K562 (cell line): ENCODE measurements around the gene SLTM. TPM values are rescaled to one million over a fixed set of nuclear protein-coding genes. Genes with fewer than 3 reads are reported as not detected.

ENCODE experiments used
- ATAC-seq: fragments of 200-7000 bp; cut with Tn5 transposase; 3 replicates; pipeline ENCODE4 v1.9.1; 2020; ENCODE audit warnings: moderate library complexity
- BruUV-seq: library from RNA; stranded (reverse); fragments of 400-500 nt; replicated peaks from 2 replicates; lab custom pipeline; 2021; lab: Mats Ljungman, UMichigan
- CTCF ChIA-PET: fragments of 300-600 bp; formaldehyde crosslinking; extraction: SDS; loops from one replicate; lab custom pipeline; 2021; ENCODE audit warnings: low intra/inter-chr PET ratio; lab: Yijun Ruan, JAX
- POLR2A ChIA-PET: fragments of 300-600, 350-650 bp; sonication (Branson Sonifier 250); formaldehyde crosslinking; extraction: SDS; loops from one replicate; lab custom pipeline; 2021; ENCODE audit warnings: antibody characterized with exemption, inconsistent platforms; lab: Yijun Ruan, JAX
- DNase-seq, 4 experiments: peaks; one replicate each; pipeline versions ENCODE4 v3.0.0 to v3.0.0-alpha.2; 2011 to 2018; ENCODE audit warnings: low spot score in 3 of 4, mixed read lengths in 3 of 4; ENCODE audit errors: extremely low read depth in 1 of 4
- FAIRE-seq: peaks from 2 replicates; lab custom pipeline; 2011; peaks lifted over from hg19 to GRCh38; lab: Jason Lieb, UNC
- H2AFZ ChIP-seq: 2 replicates; pipeline ENCODE4 v1.6.0; 2011; ENCODE audit warnings: low read depth, low read length, control low read depth, inconsistent platforms
- H3K27ac ChIP-seq: fragments of 200-600 bp; 3 replicates; pipeline ENCODE4 v1.8.0; 2011; ENCODE audit warnings: low read depth, mild to moderate bottlenecking, control low read depth, inconsistent platforms, low read length, moderate library complexity, mixed read lengths; ENCODE audit errors: extremely low read depth
- H3K27me3 ChIP-seq, 2 experiments: fragments of 300-600 bp in 1 of 2; 2 replicates in 1 of 2; 3 replicates in 1 of 2; pipeline versions ENCODE4 v1.6.0 to v1.8.0; 2011; ENCODE audit warnings: inconsistent platforms in 2 of 2, low read length in 2 of 2, mild to moderate bottlenecking in 1 of 2, mixed read lengths in 1 of 2, moderate library complexity in 1 of 2; ENCODE audit not compliant: control insufficient read depth in 2 of 2, insufficient read depth in 2 of 2
- H3K36me3 ChIP-seq: fragments of 300-600 bp; 3 replicates; pipeline ENCODE4 v1.8.0; 2011; ENCODE audit warnings: mild to moderate bottlenecking, low read length, inconsistent platforms; ENCODE audit not compliant: control insufficient read depth, insufficient read depth
- H3K4me1 ChIP-seq, 2 experiments: fragments of 200-600 bp in 1 of 2; replicated peaks in 1 of 2; 2 replicates in 1 of 2; 3 replicates in 1 of 2; pipeline versions ENCODE4 v1.5.1 to v1.8.0; 2011; ENCODE audit warnings: inconsistent platforms in 2 of 2, low read length in 2 of 2, mild to moderate bottlenecking in 1 of 2, mixed read lengths in 1 of 2, moderate library complexity in 1 of 2; ENCODE audit not compliant: control insufficient read depth in 2 of 2, insufficient read depth in 2 of 2
- H3K4me2 ChIP-seq: 2 replicates; pipeline ENCODE4 v1.6.1; 2011; ENCODE audit warnings: low read length, control low read depth, inconsistent platforms, mixed read lengths; ENCODE audit not compliant: insufficient read depth
- H3K4me3 ChIP-seq: fragments of 200-600 bp; sonication (generic), shearing (Covaris generic); 2 replicates; pipeline ENCODE4 v1.5.1; 2016; ENCODE audit warnings: control low read depth, inconsistent platforms
- H3K79me2 ChIP-seq: fragments of 200-600 bp; 3 replicates; pipeline ENCODE4 v1.8.0; 2011; ENCODE audit warnings: low read length, inconsistent platforms; ENCODE audit not compliant: control insufficient read depth, insufficient read depth
- H3K9ac ChIP-seq, 2 experiments: 2 replicates each; pipeline versions ENCODE4 v1.6.0 to v1.6.1; 2011; ENCODE audit warnings: low read depth in 2 of 2, low read length in 2 of 2, control low read depth in 1 of 2, inconsistent platforms in 1 of 2, mild to moderate bottlenecking in 1 of 2, mixed read lengths in 1 of 2; ENCODE audit not compliant: insufficient read depth in 1 of 2
- H3K9me1 ChIP-seq: one replicate; pipeline ENCODE4 v1.6.0; 2011; ENCODE audit warnings: inconsistent platforms, mild to moderate bottlenecking, low read length, moderate library complexity; ENCODE audit not compliant: control insufficient read depth, insufficient read depth
- H3K9me3 ChIP-seq: replicated peaks from 2 replicates; pipeline ENCODE4 v1.5.1; 2011; ENCODE audit warnings: low read depth, low read length, inconsistent platforms; ENCODE audit not compliant: control insufficient read depth, insufficient read depth
- H4K20me1 ChIP-seq: replicated peaks from 2 replicates; pipeline ENCODE4 v1.6.1; 2011; ENCODE audit warnings: low read length, inconsistent platforms, mixed read lengths; ENCODE audit not compliant: control insufficient read depth, insufficient read depth
- CTCF ChIP-seq, 3 experiments: IDR thresholded peaks in 2 of 3; conservative IDR thresholded peaks in 1 of 3; 2 replicates each; pipeline ENCODE4 v1.5.1; 2011 to 2012; ENCODE audit warnings: low read length in 3 of 3, mild to moderate bottlenecking in 3 of 3, control low read depth in 2 of 3, improper control_type of control experiment in 1 of 3, inconsistent platforms in 1 of 3, low read depth in 1 of 3, mixed read lengths in 1 of 3, moderate library complexity in 1 of 3; ENCODE audit not compliant: insufficient read depth in 2 of 3
- SRF ChIP-seq, 2 experiments: fragments of 250-450, 450-650 bp in 1 of 2; sonication (Bioruptor Pico) in 1 of 2; sonication (generic) in 1 of 2; formaldehyde crosslinking; IDR thresholded peaks; 2 replicates each; pipeline versions ENCODE4 v1.5.0 to v1.5.1; 2020 to 2022; ENCODE audit warnings: mild to moderate bottlenecking in 1 of 2, missing genetic modification reagents in 1 of 2
- WGBS: fragments of 100-300 bp; shearing (Covaris generic); methylation state at CpG from one replicate; pipeline ENCODE4 v1.1.6; 2016; ENCODE audit warnings: low coverage, mixed read lengths; ENCODE audit not compliant: insufficient coverage; ENCODE audit errors: missing lambda C conversion rate; 5-methylcytosine and 5-hydroxymethylcytosine counted together
- in situ Hi-C: fragments of 300-500 bp; cut with MboI; formaldehyde crosslinking; loops from 4 replicates; pipeline ENCODE4 v1.15.0; 2018; ENCODE audit warnings: inconsistent platforms, mixed read lengths
- intact Hi-C: fragments of 100-400 bp; cut with micrococcal nuclease; formaldehyde crosslinking; loops from 2 replicates; pipeline ENCODE4 v1.14.2; 2022
- polyA plus RNA-seq, 8 experiments: library from polyadenylated mRNA; depleted of rRNA in 4 of 8; stranded (reverse) in 5 of 8; unstranded in 3 of 8; fragments of >200 nt; fragmentation: Nextera tagmentation in 2 of 8; fragmentation: Illumina TruSeq in 1 of 8; extraction: Ambion mirVana in 2 of 8; extraction: Trizol in 1 of 8; gene quantifications; 2 replicates each; pipeline versions ENCODE4 v1.2.1 to v1.2.3, GENCODE V29; 2011 to 2014; ENCODE audit warnings: inconsistent platforms in 1 of 8, missing spikeins in 1 of 8
- total RNA-seq, 7 experiments: library from RNA; depleted of rRNA in 6 of 7; stranded (reverse); fragments of >200 nt in 6 of 7; fragmentation: Illumina TruSeq in 2 of 7; extraction: Trizol in 2 of 7; gene quantifications; 2 replicates each; pipeline versions ENCODE4 v1.2.1 to v1.2.3, GENCODE V29; 2011 to 2021; ENCODE audit warnings: low replicate concordance in 1 of 7

Gene SLTM
- total and polyA plus RNA-seq, 9 of the 15 experiments (the other 6 are each of a cell fraction or from before 2014, with no cell fraction given) = 39.5 to 163 (median 102) TPM

GRCh38 chr15:58909616-58910015 is 23.9 kb downstream of the SLTM start:
- no TSS peak for BruUV-seq
- 0 out of 3 replicates have a peak, but pooled peaks have one; percentile 26 for ATAC-seq
- Histone ChIP-seq H2AFZ (no peak overlapping the region), H3K9me1 (no peaks in the 10 kb centered on the region), H3K79me2 (peaks cover 31% of the 10 kb centered on the region; the same call in 2 of the 3 replicates)
- no peak for TF ChIP-seq SRF (CRISPR knock-in tag; IDR thresholded peaks at IDR 0.05)
- TF ChIP-seq CTCF (IDR thresholded peaks at IDR 0.05 in 2 of 3, conservative IDR thresholded peaks at IDR 0.05 in 1 of 3; ENCODE audit: insufficient read depth in 2 of 3, low read depth in 1 of 3, low read length in 3 of 3) = no peak
- TF ChIP-seq, all 486 proteins: peak for 0
- 94% methylated on average over 1 of the region's 1 CpG for WGBS
- POLR2A ChIA-PET = no interaction called here
- no peaks in the 10 kb centered on the region for H3K9me3 ChIP-seq
- no peaks in the 10 kb centered on the region for H3K27me3 ChIP-seq
- H3K4me2 ChIP-seq = no peak overlapping the region
- in situ Hi-C loops (no loop called here), intact Hi-C loops (no loop called here)
- FAIRE-seq (no peak), DNase-seq (no peak)
- H3K27ac ChIP-seq = no peak overlapping the region
- CTCF ChIA-PET = no interaction called here
- no peak overlapping the region for H3K9ac ChIP-seq
- no peaks in the 10 kb centered on the region for H4K20me1 ChIP-seq
- peaks cover 83% of the 10 kb centered on the region for H3K36me3 ChIP-seq
- no peaks in the 10 kb centered on the region for H3K4me1 ChIP-seq
- no peak overlapping the region for H3K4me3 ChIP-seq
